ENCODE data around the gene BICD1. TPM values are rescaled to one million over a fixed set of nuclear protein-coding genes. Genes with fewer than 3 reads are reported as not detected.
A peak's percentile ranks its signal among the peaks of the same experiment; 100 is the strongest.

Gene BICD1
- total and polyA plus RNA-seq, 2 of the 13 experiments (the other 11 are each of a cell fraction or from before 2014, with no cell fraction given): 4.5 to 5.2 TPM

- TF ChIP-seq LCORL (IDR thresholded peaks at IDR 0.05): no peak
- peak; percentile 70 for TF ChIP-seq LCORL (CRISPR knock-in tag; IDR thresholded peaks at IDR 0.05)
- TF ChIP-seq ETV6 (CRISPR knock-in tag; conservative IDR thresholded peaks at IDR 0.05): no peak
- no peak for TF ChIP-seq THAP7 (CRISPR knock-in tag; IDR thresholded peaks at IDR 0.05)
- TF ChIP-seq ZBTB10 (CRISPR knock-in tag; IDR thresholded peaks at IDR 0.05; ENCODE audit: borderline replicate concordance): peak; percentile 75; the same call in 1 of the 2 replicates
- no peak for TF ChIP-seq ZNF143 (CRISPR knock-in tag; IDR thresholded peaks at IDR 0.05)
- TF ChIP-seq ZFP36L1 (CRISPR knock-in tag; IDR thresholded peaks at IDR 0.05): no peak
- no peak for TF ChIP-seq ZNF619 (CRISPR knock-in tag; IDR thresholded peaks at IDR 0.05)
- TF ChIP-seq, protein P1, sequence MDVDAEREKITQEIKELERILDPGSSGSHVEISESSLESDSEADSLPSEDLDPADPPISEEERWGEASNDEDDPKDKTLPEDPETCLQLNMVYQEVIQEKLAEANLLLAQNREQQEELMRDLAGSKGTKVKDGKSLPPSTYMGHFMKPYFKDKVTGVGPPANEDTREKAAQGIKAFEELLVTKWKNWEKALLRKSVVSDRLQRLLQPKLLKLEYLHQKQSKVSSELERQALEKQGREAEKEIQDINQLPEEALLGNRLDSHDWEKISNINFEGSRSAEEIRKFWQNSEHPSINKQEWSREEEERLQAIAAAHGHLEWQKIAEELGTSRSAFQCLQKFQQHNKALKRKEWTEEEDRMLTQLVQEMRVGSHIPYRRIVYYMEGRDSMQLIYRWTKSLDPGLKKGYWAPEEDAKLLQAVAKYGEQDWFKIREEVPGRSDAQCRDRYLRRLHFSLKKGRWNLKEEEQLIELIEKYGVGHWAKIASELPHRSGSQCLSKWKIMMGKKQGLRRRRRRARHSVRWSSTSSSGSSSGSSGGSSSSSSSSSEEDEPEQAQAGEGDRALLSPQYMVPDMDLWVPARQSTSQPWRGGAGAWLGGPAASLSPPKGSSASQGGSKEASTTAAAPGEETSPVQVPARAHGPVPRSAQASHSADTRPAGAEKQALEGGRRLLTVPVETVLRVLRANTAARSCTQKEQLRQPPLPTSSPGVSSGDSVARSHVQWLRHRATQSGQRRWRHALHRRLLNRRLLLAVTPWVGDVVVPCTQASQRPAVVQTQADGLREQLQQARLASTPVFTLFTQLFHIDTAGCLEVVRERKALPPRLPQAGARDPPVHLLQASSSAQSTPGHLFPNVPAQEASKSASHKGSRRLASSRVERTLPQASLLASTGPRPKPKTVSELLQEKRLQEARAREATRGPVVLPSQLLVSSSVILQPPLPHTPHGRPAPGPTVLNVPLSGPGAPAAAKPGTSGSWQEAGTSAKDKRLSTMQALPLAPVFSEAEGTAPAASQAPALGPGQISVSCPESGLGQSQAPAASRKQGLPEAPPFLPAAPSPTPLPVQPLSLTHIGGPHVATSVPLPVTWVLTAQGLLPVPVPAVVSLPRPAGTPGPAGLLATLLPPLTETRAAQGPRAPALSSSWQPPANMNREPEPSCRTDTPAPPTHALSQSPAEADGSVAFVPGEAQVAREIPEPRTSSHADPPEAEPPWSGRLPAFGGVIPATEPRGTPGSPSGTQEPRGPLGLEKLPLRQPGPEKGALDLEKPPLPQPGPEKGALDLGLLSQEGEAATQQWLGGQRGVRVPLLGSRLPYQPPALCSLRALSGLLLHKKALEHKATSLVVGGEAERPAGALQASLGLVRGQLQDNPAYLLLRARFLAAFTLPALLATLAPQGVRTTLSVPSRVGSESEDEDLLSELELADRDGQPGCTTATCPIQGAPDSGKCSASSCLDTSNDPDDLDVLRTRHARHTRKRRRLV (CRISPR knock-in tag; IDR thresholded peaks at IDR 0.05): no peak
- TF ChIP-seq ZNF577 (CRISPR knock-in tag; IDR thresholded peaks at IDR 0.05; ENCODE audit: borderline replicate concordance, low read depth): no peak
- TF ChIP-seq JDP2 (CRISPR knock-in tag; IDR thresholded peaks at IDR 0.05; ENCODE audit: borderline replicate concordance): no peak
- TF ChIP-seq HIVEP1 (CRISPR knock-in tag; IDR thresholded peaks at IDR 0.05): peak; percentile 38
- peak; percentile 75 for TF ChIP-seq POGK (CRISPR knock-in tag; conservative IDR thresholded peaks at IDR 0.05)
- peak; percentile 71 for TF ChIP-seq XRCC5 (optimal IDR thresholded peaks at IDR 0.05; ENCODE audit: low read length)
- no peak for TF ChIP-seq ELF4 (CRISPR knock-in tag; IDR thresholded peaks at IDR 0.05; ENCODE audit: borderline replicate concordance)
- TF ChIP-seq, protein P2, sequence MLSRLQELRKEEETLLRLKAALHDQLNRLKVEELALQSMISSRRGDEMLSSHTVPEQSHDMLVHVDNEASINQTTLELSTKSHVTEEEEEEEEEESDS (CRISPR knock-in tag; IDR thresholded peaks at IDR 0.05; ENCODE audit: borderline replicate concordance): no peak
- TF ChIP-seq TAF15 (IDR thresholded peaks at IDR 0.05; ENCODE audit: low read depth, low read length, poor library complexity, severe bottlenecking): no peak
- no peak for TF ChIP-seq AHR (CRISPR knock-in tag; IDR thresholded peaks at IDR 0.05)
These were observed 292.9 kb downstream of the BICD1 start, which contains the start of gene FGD4 (continued) for GRCh38 chr12:32399370-32400113.

Data from HepG2 (cell line).